ENCODE measurements around the gene CDK18. TPM values are rescaled to one million over a fixed set of nuclear protein-coding genes. Genes with fewer than 3 reads are reported as not detected.

The CDK18 gene
- total and polyA plus RNA-seq, 9 of the 15 experiments (the other 6 are each of a cell fraction or from before 2014, with no cell fraction given): 0.05 to 0.69 (median 0.17) TPM; not detected in 2

GRCh38 chr1:205565799-205566198, 61.3 kb downstream of the CDK18 start:
- intact Hi-C loops (cut with micrococcal nuclease): no loop called here
- no TSS peak for BruUV-seq (replicated peaks)
- H2AFZ ChIP-seq (ENCODE audit: low read depth, low read length): no peak overlapping the region
- DNase-seq (ENCODE audit: extremely low read depth in 1 of 4, low spot score in 3 of 4): no peak
- H3K79me2 ChIP-seq (ENCODE audit: control insufficient read depth, insufficient read depth, low read length): no peaks in the 10 kb centered on the region
- POLR2A ChIA-PET: interaction anchor here (0.6 to 1.0 kb wide), 4 partner anchors 10 to 1168 kb away, joined by 3 to 4 read pairs (median 3); no protein-coding TSS in a partner anchor
- H3K9me3 ChIP-seq (replicated peaks; ENCODE audit: control insufficient read depth, insufficient read depth, low read depth, low read length): no peaks in the 10 kb centered on the region
- no peak overlapping the region for H3K4me2 ChIP-seq (ENCODE audit: insufficient read depth, low read length)
- H3K27ac ChIP-seq (ENCODE audit: extremely low read depth, low read depth, low read length): no peak overlapping the region
- no peaks in the 10 kb centered on the region for H3K9me1 ChIP-seq (ENCODE audit: control insufficient read depth, insufficient read depth, low read length)
- H3K27me3 ChIP-seq (ENCODE audit: control insufficient read depth in 2 of 2, insufficient read depth in 2 of 2, low read length in 2 of 2): peaks cover 23 to 37% of the 10 kb centered on the region in 2 experiments
- CTCF ChIA-PET (ENCODE audit: low intra/inter-chr PET ratio): no interaction called here
- WGBS (ENCODE audit: insufficient coverage, low coverage, missing lambda C conversion rate): 2% methylated on average over 3 of the region's 3 CpGs
- H3K9ac ChIP-seq (ENCODE audit: insufficient read depth in 1 of 2, low read depth in 2 of 2, low read length in 2 of 2): no peak overlapping the region
- peak; percentile 19 for FAIRE-seq
- peaks cover 0 to 7% of the 10 kb centered on the region in 2 experiments; a peak in 2 of 5 replicates for H3K4me1 ChIP-seq (replicated peaks in 1 of 2; ENCODE audit: control insufficient read depth in 2 of 2, insufficient read depth in 2 of 2, low read length in 2 of 2)
- no peak for ATAC-seq
- no peak overlapping the region for H3K4me3 ChIP-seq
- no peaks in the 10 kb centered on the region for H4K20me1 ChIP-seq (replicated peaks; ENCODE audit: control insufficient read depth, insufficient read depth, low read length)
- H3K36me3 ChIP-seq (ENCODE audit: control insufficient read depth, insufficient read depth, low read length): no peaks in the 10 kb centered on the region
- in situ Hi-C loops (cut with MboI): no loop called here
- TF ChIP-seq ZNF444 (CRISPR knock-in tag; IDR thresholded peaks at IDR 0.05): no peak
- TF ChIP-seq TCF3 (CRISPR knock-in tag; IDR thresholded peaks at IDR 0.05): no peak
- TF ChIP-seq MGA (IDR thresholded peaks at IDR 0.05): no peak
- TF ChIP-seq ZNF584 (CRISPR knock-in tag; IDR thresholded peaks at IDR 0.05; ENCODE audit: low read depth): no peak
- no peak for TF ChIP-seq SETDB1 (IDR thresholded peaks at IDR 0.05; ENCODE audit: low read length)
- TF ChIP-seq NCOA4 (IDR thresholded peaks at IDR 0.05; ENCODE audit: partially characterized antibody): no peak
- no peak for TF ChIP-seq ZBTB9 (CRISPR knock-in tag; IDR thresholded peaks at IDR 0.05)
- TF ChIP-seq LEF1 (IDR thresholded peaks at IDR 0.05): no peak
- TF ChIP-seq SAP30 (IDR thresholded peaks at IDR 0.05; ENCODE audit: borderline replicate concordance, insufficient read depth, low read depth, low read length, poor library complexity, severe bottlenecking): no peak
